Heart left ventricle (tissue), 16 donors: ENCODE data around the gene ELMOD3. TPM values are rescaled to one million over a fixed set of nuclear protein-coding genes. Genes with fewer than 3 reads are reported as not detected.
"Not testable (repeated sequence)": the region's sequence is repeated elsewhere in the genome, so short reads cannot be mapped to it uniquely, and the experiment has no call there.

Experiments
- ATAC-seq, 4 donors: fragments of 200-7000 bp; cut with Tn5 transposase; one replicate each; pipeline ENCODE4 v1.9.1; 2020 to 2022; ENCODE audit warnings: moderate library complexity in 4 of 4, mild to moderate bottlenecking in 3 of 4, moderate number of reproducible peaks in 1 of 4
- DNase-seq, 5 donors: peaks; one replicate each; pipeline ENCODE4 v3.0.0-alpha.2; 2020
- H3K27ac ChIP-seq, 12 donors: fragments of 200-600 bp; sonication (generic) in 4 of 12; one replicate each; pipeline versions ENCODE4 v1.5.0 to v1.8.0; 2016 to 2022; ENCODE audit warnings: mild to moderate bottlenecking in 2 of 12
- H3K27me3 ChIP-seq, 9 donors: fragments of 200-600 bp; sonication (generic) in 2 of 9; one replicate each; pipeline versions ENCODE4 v1.5.1 to v1.8.0; 2016 to 2022; ENCODE audit warnings: mild to moderate bottlenecking in 3 of 9
- H3K36me3 ChIP-seq, 9 donors: fragments of 200-600 bp; sonication (generic) in 2 of 9; one replicate each; pipeline versions ENCODE4 v1.5.0 to v1.8.0; 2018 to 2022; ENCODE audit warnings: mild to moderate bottlenecking in 2 of 9
- H3K4me1 ChIP-seq, 12 donors: fragments of 200-600 bp; sonication (generic) in 4 of 12; one replicate each; pipeline versions ENCODE4 v1.5.0 to v1.8.0; 2016 to 2022; ENCODE audit warnings: mild to moderate bottlenecking in 3 of 12
- H3K4me3 ChIP-seq, 12 donors: fragments of 200-600 bp; sonication (generic) in 4 of 12; one replicate each; pipeline versions ENCODE4 v1.5.0 to v1.8.0; 2017 to 2022; ENCODE audit warnings: mild to moderate bottlenecking in 9 of 12, moderate library complexity in 4 of 12
- H3K9me3 ChIP-seq, 12 donors: fragments of 200-600 bp; sonication (generic) in 4 of 12; one replicate each; pipeline versions ENCODE4 v1.5.0 to v1.8.0; 2016 to 2022; ENCODE audit warnings: mild to moderate bottlenecking in 1 of 12
- CTCF ChIP-seq, 12 donors: fragments of 200-600 bp; sonication (generic) in 4 of 12; IDR thresholded peaks; one replicate each; pipeline versions ENCODE4 v1.5.0 to v1.8.0; 2018 to 2022; ENCODE audit warnings: antibody characterized with exemption in 12 of 12, mild to moderate bottlenecking in 5 of 12
- POLR2A ChIP-seq, 2 donors: fragments of 450-650 bp; IDR thresholded peaks; one replicate each; pipeline ENCODE4 v1.6.1; 2017; ENCODE audit warnings: antibody characterized with exemption in 2 of 2, mild to moderate bottlenecking in 2 of 2, moderate library complexity in 2 of 2
- WGBS, 4 donors: extraction: QIAGEN DNeasy Blood & Tissue Kit in 2 of 4; methylation state at CpG; one replicate each; pipeline versions ENCODE4 v1.1.5 to v1.1.7; 2013 to 2018; 5-methylcytosine and 5-hydroxymethylcytosine counted together
- intact Hi-C, 10 donors: fragments of 100-400 bp; cut with DNase I; formaldehyde crosslinking; loops; one replicate each; pipeline versions ENCODE4 v1.11.1 to v1.14.2; 2022
- polyA plus RNA-seq, 2 donors: library from polyadenylated mRNA; stranded (reverse); fragments of 200-250 nt; gene quantifications; one replicate each; pipeline ENCODE4 v1.2.3, GENCODE V29; 2013
- total RNA-seq, 9 donors: library from RNA; depleted of rRNA in 2 of 9; stranded (reverse); fragments of >200 nt in 2 of 9; fragmentation: NEBNext Ultra II Directional in 3 of 9; extraction: Animal tissue kit (Norgen Biotek cat#: 25700) in 3 of 9; gene quantifications; one replicate each; pipeline versions ENCODE4 v1.1.0 to v1.2.4, GENCODE V29; 2016 to 2023
- donor health status: ischemic (EF 13 %, LVEDD 7.1; RV severe dilation, severe dysfunction).
- donor health status: healthy with polysubstance abuse.
- donor health status: DM: no; HTN: yes; CAD: no.
- donor health status: DM: no; HTN: no; CAD: no.
- donor health status: ischemic (EF 25% LVEDD 6.9; RV normal size, moderate dysfunction).
- donor health status: ischemic (EF 25% LVEDD 5.7; RV mildly dilated, moderate dysfunction).
- donor health status: healthy.
- donor health status: DM: yes; HTN: yes; CAD: no.
- donor health status: ischemic (EF 35%, LVEDD 5.7; RV mildly dilated, moderate dysfunction).
- donor health status: nonischemic (EF 11% LVEDD 7.7; RV severe dilation, severe dysfunction).
- donor health status: DM: yes; HTN: yes; CAD: no.
- donor health status: PGD.
- donor health status: ischemic (EF 29% LVEDD 5.4; RV normal size, mild dysfunction).
- donor health status: nonischemic (EF 23%, LVEDD 6.1; RV moderate dilation, normal function).

Gene ELMOD3
- total and polyA plus RNA-seq, 11 donors, result 6.0 to 18.0 (median 10.2) TPM

GRCh38 chr2:85340034-85340892, 14.3 kb upstream of the ELMOD3 start:
- Histone ChIP-seq H3K36me3 (peaks cover 0 to 34% (median 19%) of the 10 kb centered on the region in 9 donors), H3K27ac (no peak overlapping the region), H3K27me3 (no peaks in the 10 kb centered on the region), H3K4me3 (no peak overlapping the region), H3K4me1 (peaks cover 0 to 5% (median 0%) of the 10 kb centered on the region in 12 donors), H3K9me3 (no peaks in the 10 kb centered on the region)
- ATAC-seq (peak in 2 of 4 donors; percentile 21 to 40), DNase-seq (no peak)
- TF ChIP-seq POLR2A (IDR thresholded peaks at IDR 0.05), result no peak
- no peak for TF ChIP-seq CTCF (IDR thresholded peaks at IDR 0.05)
- intact Hi-C loops, result no loop called here
- WGBS, 4 donors, result 40 to 52% (median 44%) methylated on average over 13 of the region's 13 CpGs

GRCh38 chr2:85341269-85342029, 13.1 kb upstream of the ELMOD3 start:
- H3K27me3 ChIP-seq, result no peaks in the 10 kb centered on the region
- peaks cover 0 to 5% (median 0%) of the 10 kb centered on the region in 12 donors for H3K4me1 ChIP-seq
- no peaks in the 10 kb centered on the region for H3K9me3 ChIP-seq
- DNase-seq, result no peak
- intact Hi-C loops, result loop anchor here in 2 of 10 donors (2.0 kb wide), 2 partner anchors 23 to 27 kb away; no protein-coding TSS in a partner anchor
- peaks cover 0 to 46% (median 31%) of the 10 kb centered on the region in 9 donors for H3K36me3 ChIP-seq
- no peak overlapping the region for H3K4me3 ChIP-seq
- WGBS, 4 donors, result 93 to 94% (median 94%) methylated on average over 29 to 30 of the region's 30 CpGs
- H3K27ac ChIP-seq, result no peak overlapping the region
- no peak for ATAC-seq
- TF ChIP-seq CTCF (IDR thresholded peaks at IDR 0.05), result no peak
- no peak for TF ChIP-seq POLR2A (IDR thresholded peaks at IDR 0.05)

- ATAC-seq (no peak), DNase-seq (no peak)
- no peak for TF ChIP-seq CTCF (IDR thresholded peaks at IDR 0.05)
- TF ChIP-seq POLR2A (IDR thresholded peaks at IDR 0.05), result no peak
- Histone ChIP-seq H3K9me3 (no peaks in the 10 kb centered on the region), H3K4me3 (no peak overlapping the region), H3K27me3 (no peaks in the 10 kb centered on the region), H3K27ac (no peak overlapping the region), H3K4me1 (peaks cover 0 to 5% (median 0%) of the 10 kb centered on the region in 12 donors), H3K36me3 (peaks cover 0 to 53% (median 38%) of the 10 kb centered on the region in 9 donors)
- intact Hi-C loops, result loop anchor here in 2 of 10 donors (2.0 kb wide), 2 partner anchors 23 to 27 kb away; no protein-coding TSS in a partner anchor
- 88 to 95% (median 92%) methylated on average over 3 of the region's 3 CpGs for WGBS, 4 donors
These were observed 12.4 kb upstream of the ELMOD3 start for GRCh38 chr2:85342156-85342555.

GRCh38 chr2:85343207-85343895, 11.2 kb upstream of the ELMOD3 start:
- WGBS, 4 donors, result 89 to 95% (median 93%) methylated on average over 5 to 10 of the region's 10 CpGs
- H3K27ac ChIP-seq, DNase-seq, H3K4me1 ChIP-seq, H3K9me3 ChIP-seq, H3K4me3 ChIP-seq, H3K27me3 ChIP-seq: not testable (repeated sequence)
- peak in 3 of 4 donors; percentile 21 to 55 (median 22) for ATAC-seq
- intact Hi-C loops, result loop anchor here in 3 of 10 donors (1.0 to 2.0 kb wide), 3 partner anchors 25 to 29 kb away; no protein-coding TSS in a partner anchor
- peaks cover 0 to 65% (median 50%) of the 10 kb centered on the region in 9 donors for H3K36me3 ChIP-seq
